Naive thymus-derived CD4-positive, alpha-beta T cell (primary cell): ENCODE measurements around the gene BAIAP3. TPM values are rescaled to one million over a fixed set of nuclear protein-coding genes. Genes with fewer than 3 reads are reported as not detected.

Experiments
- ATAC-seq: fragments of 150-1000 bp; cut with Tn5 transposase; 2 replicates; pipeline ENCODE4 v1.10.0; 2021; ENCODE audit warnings: mild to moderate bottlenecking, moderate library complexity
- CTCF ChIA-PET: fragments of 350-600 bp; sonication (Branson Sonifier 250); formaldehyde crosslinking; loops from one replicate; lab custom pipeline; 2021; ENCODE audit warnings: antibody characterized with exemption; lab: Charles Lee
- POLR2A ChIA-PET: fragments of 350-600 bp; sonication (Branson Sonifier 250); formaldehyde crosslinking; loops from one replicate; lab custom pipeline; 2021; ENCODE audit warnings: antibody characterized with exemption, inconsistent platforms; lab: Charles Lee
- DNase-seq, 9 donors: peaks; one replicate each; pipeline versions ENCODE4 v3.0.0 to v3.0.0-alpha.2; 2020 to 2022; ENCODE audit warnings: mixed read lengths in 1 of 9
- H3K27ac ChIP-seq: one replicate; pipeline ENCODE4 v1.7.0; 2013; ENCODE audit warnings: mild to moderate bottlenecking, low read depth, low read length, moderate library complexity
- H3K27me3 ChIP-seq, 2 donors: one replicate each; pipeline ENCODE4 v1.7.0; 2013; ENCODE audit warnings: low read length in 2 of 2, mild to moderate bottlenecking in 2 of 2, moderate library complexity in 2 of 2; ENCODE audit not compliant: control insufficient read depth in 2 of 2, insufficient read depth in 2 of 2
- H3K36me3 ChIP-seq, 3 experiments: 1 replicate in 2 of 3; 2 replicates in 1 of 3; pipeline ENCODE4 v1.7.0; 2013; ENCODE audit warnings: low read length in 3 of 3, mild to moderate bottlenecking in 3 of 3, moderate library complexity in 1 of 3; ENCODE audit not compliant: insufficient read depth in 3 of 3, control insufficient read depth in 2 of 3
- H3K4me1 ChIP-seq, 2 donors: one replicate each; pipeline ENCODE4 v1.7.0; 2013; ENCODE audit warnings: low read length in 2 of 2, mild to moderate bottlenecking in 2 of 2, moderate library complexity in 1 of 2; ENCODE audit not compliant: control insufficient read depth in 2 of 2, insufficient read depth in 2 of 2
- H3K4me3 ChIP-seq: 2 replicates; pipeline ENCODE4 v1.7.0; 2013; ENCODE audit warnings: mild to moderate bottlenecking, low read length
- H3K9me3 ChIP-seq, 3 experiments: 1 replicate in 2 of 3; 2 replicates in 1 of 3; pipeline ENCODE4 v1.7.0; 2013; ENCODE audit warnings: low read length in 3 of 3; ENCODE audit not compliant: control insufficient read depth in 2 of 3
- H3K27ac Mint-ChIP-seq, 9 donors: one replicate each; pipeline ENCODE4 v1.8.0; 2020 to 2022; ENCODE audit warnings: mixed read lengths in 9 of 9, mild to moderate bottlenecking in 8 of 9, moderate library complexity in 5 of 9, inconsistent platforms in 2 of 9
- H3K27me3 Mint-ChIP-seq, 5 donors: one replicate each; pipeline ENCODE4 v1.8.0; 2021 to 2022; ENCODE audit warnings: mixed read lengths in 5 of 5, mild to moderate bottlenecking in 1 of 5
- H3K36me3 Mint-ChIP-seq, 5 donors: one replicate each; pipeline ENCODE4 v1.8.0; 2020 to 2022; ENCODE audit warnings: mixed read lengths in 5 of 5, mild to moderate bottlenecking in 3 of 5, inconsistent platforms in 1 of 5
- H3K4me1 Mint-ChIP-seq, 7 donors: one replicate each; pipeline ENCODE4 v1.8.0; 2020 to 2022; ENCODE audit warnings: mixed read lengths in 7 of 7, mild to moderate bottlenecking in 3 of 7, inconsistent platforms in 1 of 7
- H3K4me3 Mint-ChIP-seq, 10 donors: one replicate each; pipeline ENCODE4 v1.8.0; 2020 to 2022; ENCODE audit warnings: mild to moderate bottlenecking in 10 of 10, mixed read lengths in 10 of 10, moderate library complexity in 6 of 10, inconsistent platforms in 2 of 10
- H3K9me3 Mint-ChIP-seq, 11 donors: one replicate each; pipeline ENCODE4 v1.8.0; 2020 to 2022; ENCODE audit warnings: mixed read lengths in 11 of 11, mild to moderate bottlenecking in 4 of 11, inconsistent platforms in 1 of 11, moderate library complexity in 1 of 11
- intact Hi-C, 2 donors: fragments of 100-400 bp; cut with micrococcal nuclease; formaldehyde crosslinking; loops; one replicate each; pipeline ENCODE4 v1.15.1; 2023
- polyA plus RNA-seq, 2 donors: library from polyadenylated mRNA; unstranded; fragments of 300-500 nt; fragmentation: Illumina TruSeq; gene quantifications; one replicate each; pipeline ENCODE4 v1.2.3, GENCODE V29; 2021
- total RNA-seq, 6 experiments: library from RNA in 5 of 6; stranded (reverse) in 5 of 6; gene quantifications; 1 replicate in 5 of 6; 2 replicates in 1 of 6; pipeline ENCODE4 v1.2.3 and lab custom pipeline; 2021 to 2026

The BAIAP3 gene
- total and polyA plus RNA-seq, 7 experiments from 2014 or later: 0.20 to 7.5 (median 1.1) TPM

- DNase-seq (no peak), ATAC-seq (no peak)
- Mint-ChIP-seq H3K9me3 (no peaks in the 10 kb centered on the region), H3K4me3 (no peak overlapping the region), H3K27me3 (peaks cover 10 to 23% (median 12%) of the 10 kb centered on the region in 5 donors), H3K27ac (no peak overlapping the region), H3K36me3 (no peaks in the 10 kb centered on the region), H3K4me1 (peaks cover 2 to 16% (median 7%) of the 10 kb centered on the region in 7 donors)
- POLR2A ChIA-PET: no interaction called here
- Histone ChIP-seq H3K27me3 (no peaks in the 10 kb centered on the region), H3K9me3 (no peaks in the 10 kb centered on the region), H3K4me1 (peaks cover 0 to 13% of the 10 kb centered on the region in 2 donors), H3K36me3 (no peaks in the 10 kb centered on the region), H3K27ac (no peak overlapping the region), H3K4me3 (no peak overlapping the region)
- intact Hi-C loops: no loop called here
- CTCF ChIA-PET: no interaction called here
Observed at GRCh38 chr16:1299012-1299867, 34.2 kb upstream of the BAIAP3 start.

GRCh38 chr16:1299868-1300203, 33.6 kb upstream of the BAIAP3 start:
- peaks cover 6 to 19% (median 9%) of the 10 kb centered on the region in 7 donors for H3K4me1 Mint-ChIP-seq
- no peaks in the 10 kb centered on the region for H3K9me3 Mint-ChIP-seq
- ChIA-PET POLR2A (no interaction called here), CTCF (interaction anchor here (1.0 kb wide), 1 partner anchor 43 kb away, joined by 3 read pairs; no protein-coding TSS in a partner anchor)
- H3K9me3 ChIP-seq: no peaks in the 10 kb centered on the region
- H3K27ac ChIP-seq: no peak overlapping the region
- no peak overlapping the region for H3K4me3 Mint-ChIP-seq
- intact Hi-C loops: loop anchor here in 1 of 2 donors (2.0 to 10.0 kb wide), 3 partner anchors 43 to 485 kb away; partner anchors contain the start of genes NUBP2 and SPSB3
- H3K4me1 ChIP-seq: peaks cover 0 to 14% of the 10 kb centered on the region in 2 donors
- H3K27me3 ChIP-seq: no peaks in the 10 kb centered on the region
- no peak for ATAC-seq
- H3K27ac Mint-ChIP-seq: no peak overlapping the region
- H3K36me3 Mint-ChIP-seq: no peaks in the 10 kb centered on the region
- H3K27me3 Mint-ChIP-seq: peaks cover 5 to 19% (median 9%) of the 10 kb centered on the region in 5 donors
- DNase-seq: no peak
- H3K36me3 ChIP-seq: no peaks in the 10 kb centered on the region
- H3K4me3 ChIP-seq: no peak overlapping the region

GRCh38 chr16:1300664-1301476, 32.6 kb upstream of the BAIAP3 start:
- ChIA-PET CTCF (interaction anchor here (0.8 to 1.0 kb wide), 2 partner anchors 12 to 42 kb away, joined by 3 read pairs; no protein-coding TSS in a partner anchor), POLR2A (no interaction called here)
- no peaks in the 10 kb centered on the region for H3K36me3 ChIP-seq
- Mint-ChIP-seq H3K4me1 (peaks cover 7 to 19% (median 9%) of the 10 kb centered on the region in 7 donors), H3K36me3 (no peaks in the 10 kb centered on the region), H3K9me3 (no peaks in the 10 kb centered on the region), H3K27me3 (peaks cover 4 to 16% (median 5%) of the 10 kb centered on the region in 5 donors), H3K27ac (no peak overlapping the region), H3K4me3 (peak overlapping the region in 1 of 10 donors; percentile 55)
- H3K9me3 ChIP-seq: no peaks in the 10 kb centered on the region
- H3K4me3 ChIP-seq: no peak overlapping the region
- H3K4me1 ChIP-seq: peaks cover under 1 to 14% of the 10 kb centered on the region in 2 donors
- ATAC-seq: peak; percentile 82
- no peaks in the 10 kb centered on the region for H3K27me3 ChIP-seq
- H3K27ac ChIP-seq: no peak overlapping the region
- intact Hi-C loops: loop anchor here in 1 of 2 donors (2.0 to 10.0 kb wide), 3 partner anchors 42 to 484 kb away; partner anchors contain the start of genes NUBP2 and SPSB3
- peak; percentile 43 to 83 (median 67) for DNase-seq

GRCh38 chr16:1301562-1301961, 31.9 kb upstream of the BAIAP3 start:
- Mint-ChIP-seq H3K4me3 (peak overlapping the region in 4 of 10 donors; percentile 2 to 55 (median 32)), H3K27ac (peak overlapping the region in 2 of 9 donors; percentile 34 to 51), H3K4me1 (peaks cover 7 to 24% (median 9%) of the 10 kb centered on the region in 7 donors), H3K9me3 (no peaks in the 10 kb centered on the region), H3K36me3 (no peaks in the 10 kb centered on the region), H3K27me3 (peaks cover 4 to 16% (median 5%) of the 10 kb centered on the region in 5 donors)
- peaks cover 6 to 14% of the 10 kb centered on the region in 2 donors for H3K4me1 ChIP-seq
- no peaks in the 10 kb centered on the region for H3K9me3 ChIP-seq
- H3K36me3 ChIP-seq: no peaks in the 10 kb centered on the region
- no peak overlapping the region for H3K4me3 ChIP-seq
- H3K27me3 ChIP-seq: no peaks in the 10 kb centered on the region
- no peak overlapping the region for H3K27ac ChIP-seq
- CTCF ChIA-PET: no interaction called here
- POLR2A ChIA-PET: no interaction called here
- DNase-seq (no peak), ATAC-seq (no peak)
- intact Hi-C loops: loop anchor here in 1 of 2 donors (2.0 to 10.0 kb wide), 3 partner anchors 41 to 483 kb away; partner anchors contain the start of genes NUBP2 and SPSB3

GRCh38 chr16:1305823-1306222, 27.6 kb upstream of the BAIAP3 start:
- Mint-ChIP-seq H3K36me3 (peaks cover 0 to 11% (median 3%) of the 10 kb centered on the region in 5 donors), H3K4me3 (peak overlapping the region in 2 of 10 donors; percentile 29 to 97), H3K27ac (peak overlapping the region in 5 of 9 donors; percentile 14 to 62 (median 31)), H3K4me1 (peaks cover 16 to 43% (median 18%) of the 10 kb centered on the region in 7 donors), H3K9me3 (peaks cover 0 to 4% (median 0%) of the 10 kb centered on the region in 11 donors), H3K27me3 (no peaks in the 10 kb centered on the region)
- intact Hi-C loops: loop anchor here (5.0 to 10.0 kb wide), 4 partner anchors 106 to 851 kb away; partner anchors contain the start of genes MSRB1 (in 1 of the 2), NUBP2 (in 1 of the 2), SPSB3 (in 1 of the 2) and TRAF7 (in 1 of the 2)
- ChIA-PET CTCF (no interaction called here), POLR2A (interaction anchor here (1.2 kb wide), 1 partner anchor 11 kb away, joined by 8 read pairs; no protein-coding TSS in a partner anchor)
- Histone ChIP-seq H3K27ac (peak overlapping the region; percentile 71), H3K4me3 (no peak overlapping the region), H3K27me3 (no peaks in the 10 kb centered on the region), H3K4me1 (peaks cover 10 to 15% of the 10 kb centered on the region in 2 donors), H3K9me3 (no peaks in the 10 kb centered on the region), H3K36me3 (no peaks in the 10 kb centered on the region)
- ATAC-seq (no peak), DNase-seq (no peak)

- ChIA-PET POLR2A (interaction anchor here (0.7 kb wide), 1 partner anchor 508 kb away, joined by 3 read pairs; no protein-coding TSS in a partner anchor), CTCF (no interaction called here)
Observed at GRCh38 chr16:1306334-1306733, 27.1 kb upstream of the BAIAP3 start.

More at GRCh38 chr16:1306334-1306733, 27.1 kb upstream of the BAIAP3 start:
- peaks cover 15 to 20% of the 10 kb centered on the region in 2 donors for H3K4me1 ChIP-seq
- H3K27me3 ChIP-seq: no peaks in the 10 kb centered on the region
- peaks cover 0 to 4% (median 0%) of the 10 kb centered on the region in 11 donors for H3K9me3 Mint-ChIP-seq
- no peak for ATAC-seq
- peak overlapping the region; percentile 3 for H3K27ac ChIP-seq
- H3K4me3 Mint-ChIP-seq: peak overlapping the region in 5 of 10 donors; percentile 38 to 97 (median 52)
- H3K27ac Mint-ChIP-seq: peak overlapping the region in 5 of 9 donors; percentile 12 to 72 (median 46)
- H3K4me1 Mint-ChIP-seq: peaks cover 17 to 48% (median 23%) of the 10 kb centered on the region in 7 donors
- intact Hi-C loops: loop anchor here (5.0 to 10.0 kb wide), 4 partner anchors 106 to 851 kb away; partner anchors contain the start of genes MSRB1 (in 1 of the 2), NUBP2 (in 1 of the 2), SPSB3 (in 1 of the 2) and TRAF7 (in 1 of the 2)
- H3K36me3 Mint-ChIP-seq: peaks cover 0 to 14% (median 3%) of the 10 kb centered on the region in 5 donors
- H3K4me3 ChIP-seq: no peak overlapping the region
- DNase-seq: no peak
- no peaks in the 10 kb centered on the region for H3K27me3 Mint-ChIP-seq
- H3K36me3 ChIP-seq: no peaks in the 10 kb centered on the region
- H3K9me3 ChIP-seq: no peaks in the 10 kb centered on the region
